GM21825 (cell line): ENCODE results near the gene CTNNB1.

Experiments used
- ATAC-seq: cut with Tn5 transposase; IDR thresholded peaks from one replicate; pipeline ENCODE4 v1.9.1; 2021; ENCODE audit warnings: mild to moderate bottlenecking, moderate library complexity; ENCODE audit not compliant: unreplicated experiment

The CTNNB1 gene

DNA sequence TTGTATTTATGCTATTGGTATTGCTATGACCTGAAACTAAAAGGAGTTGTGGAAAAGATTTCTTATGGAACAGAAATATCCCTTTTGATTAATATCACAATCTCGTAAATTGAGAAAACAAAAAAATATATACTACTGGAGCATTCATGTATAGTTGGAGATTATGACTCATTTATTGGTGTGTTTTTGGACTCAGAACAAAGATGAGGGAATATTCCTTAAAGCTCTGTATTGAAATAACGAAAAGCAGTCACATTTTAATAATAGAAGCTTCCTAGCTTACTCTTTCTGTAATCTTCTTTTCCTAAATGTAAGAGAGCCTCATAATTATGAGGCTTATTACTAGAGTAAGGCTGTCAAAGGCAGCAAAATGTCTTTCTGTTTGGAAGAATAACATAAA is 14.3 kb downstream of the CTNNB1 start:
- ATAC-seq: no peak

DNA sequence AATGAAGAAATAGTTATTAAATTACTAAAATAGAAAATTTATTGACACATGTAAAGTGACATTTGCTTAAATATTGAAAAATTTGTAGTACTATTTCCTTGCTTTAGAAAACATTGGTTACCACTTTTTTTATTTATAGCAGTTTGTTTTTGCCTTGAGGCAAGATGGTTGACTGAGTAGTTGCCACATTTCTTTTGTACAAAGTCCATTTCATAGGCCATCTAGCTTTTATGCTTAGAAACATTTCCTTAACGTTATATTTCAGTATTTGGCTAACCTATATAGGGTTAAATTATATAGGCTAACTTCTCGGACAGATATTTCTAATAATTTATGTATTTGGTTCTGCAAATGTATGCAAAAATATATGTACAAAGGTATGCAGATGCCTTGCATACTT is 17.1 kb downstream of the CTNNB1 start:
- ATAC-seq: no peak

DNA sequence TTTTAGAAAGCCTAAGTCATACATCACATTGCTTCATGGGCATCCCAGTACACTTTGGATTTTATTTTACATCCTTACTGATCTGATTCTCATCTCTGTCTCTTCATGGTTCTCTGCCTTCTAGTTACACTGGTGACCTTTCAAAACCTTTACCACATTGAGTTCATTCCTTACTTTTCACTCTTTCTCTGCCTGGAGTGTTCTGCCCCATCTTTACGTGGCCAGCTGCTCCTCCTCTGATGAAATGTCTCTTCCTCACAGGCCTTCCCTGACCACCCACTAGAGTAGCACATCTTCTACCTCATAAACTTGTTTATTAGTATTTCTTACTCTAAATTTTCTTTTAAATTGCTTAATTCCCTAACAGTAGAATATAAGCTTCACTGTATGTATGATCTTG is 17.7 kb downstream of the CTNNB1 start:
- ATAC-seq: no peak

DNA sequence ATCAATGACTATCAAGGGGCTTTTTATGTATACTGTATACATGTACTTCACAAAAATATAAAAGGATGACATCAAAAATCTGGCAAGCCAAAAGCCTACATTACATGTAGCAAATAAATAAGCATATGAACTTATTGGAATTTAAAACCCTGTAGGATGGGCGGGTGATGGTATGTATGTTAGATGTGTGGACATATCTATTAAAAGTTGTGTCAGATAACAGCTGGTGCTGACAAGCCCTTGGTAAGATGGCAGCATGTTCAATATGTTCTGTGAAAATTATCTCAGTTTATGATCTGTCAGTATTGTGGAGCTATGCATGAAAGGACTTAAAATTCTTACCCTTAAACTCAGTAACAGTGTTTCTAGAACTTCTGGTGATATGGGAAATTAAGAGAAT is 20.1 kb downstream of the CTNNB1 start:
- no peak for ATAC-seq

DNA sequence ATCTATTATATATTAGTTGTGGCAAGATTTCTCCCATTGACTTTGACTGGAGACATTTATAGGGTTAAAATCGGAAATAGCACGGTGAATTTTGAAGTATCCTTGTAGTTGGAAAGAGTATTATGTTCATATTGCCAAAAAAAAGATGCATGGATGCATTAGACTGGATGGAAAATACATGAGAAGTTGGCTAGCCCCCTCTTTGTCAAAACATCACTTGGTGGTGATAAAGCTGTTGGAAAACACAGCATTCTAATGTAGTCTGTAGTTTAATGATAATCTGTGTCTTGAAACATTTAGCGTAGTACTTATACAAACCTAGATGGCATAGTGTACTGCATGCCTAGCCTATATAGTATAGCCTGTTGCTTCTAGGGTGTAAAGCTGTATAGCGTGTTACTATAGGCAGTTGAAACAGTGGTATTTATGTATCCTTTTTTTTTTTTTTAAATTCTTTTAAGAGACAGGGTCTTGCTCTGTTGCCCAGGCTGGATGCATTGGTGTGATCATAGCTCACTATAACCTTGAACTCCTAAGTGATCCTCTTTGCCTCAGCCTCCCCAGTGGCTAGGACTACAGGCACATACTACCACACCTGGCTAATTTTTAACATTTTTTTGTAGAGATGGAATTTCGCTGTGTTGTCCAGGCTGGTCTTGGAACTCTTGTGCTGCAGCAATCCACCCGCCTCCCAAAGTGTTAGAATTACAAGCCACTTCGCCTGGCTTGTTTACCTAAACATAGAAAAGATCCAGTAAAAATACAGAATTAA is 21.8 kb downstream of the CTNNB1 start:
- no peak for ATAC-seq

DNA sequence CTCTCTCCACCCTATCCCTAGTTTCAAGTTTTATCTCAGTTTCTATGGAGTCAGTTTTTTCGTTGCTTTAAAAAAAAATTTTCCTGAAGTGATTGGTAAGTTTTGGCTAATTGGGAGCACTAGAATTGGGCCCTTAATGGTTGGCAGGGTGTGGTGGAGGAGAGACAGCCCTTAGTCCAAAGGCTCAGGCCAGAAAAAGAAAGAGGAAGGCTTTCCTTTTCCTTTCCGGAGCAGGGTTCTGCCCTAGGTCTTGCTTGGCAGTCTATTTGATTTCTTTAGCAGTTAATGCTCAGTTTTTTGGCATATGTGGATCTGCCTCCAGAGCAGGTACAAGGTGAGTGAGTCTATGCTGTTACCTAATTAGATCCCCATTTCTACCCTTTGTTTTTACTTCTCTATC is 22.7 kb downstream of the CTNNB1 start:
- no peak for ATAC-seq

DNA sequence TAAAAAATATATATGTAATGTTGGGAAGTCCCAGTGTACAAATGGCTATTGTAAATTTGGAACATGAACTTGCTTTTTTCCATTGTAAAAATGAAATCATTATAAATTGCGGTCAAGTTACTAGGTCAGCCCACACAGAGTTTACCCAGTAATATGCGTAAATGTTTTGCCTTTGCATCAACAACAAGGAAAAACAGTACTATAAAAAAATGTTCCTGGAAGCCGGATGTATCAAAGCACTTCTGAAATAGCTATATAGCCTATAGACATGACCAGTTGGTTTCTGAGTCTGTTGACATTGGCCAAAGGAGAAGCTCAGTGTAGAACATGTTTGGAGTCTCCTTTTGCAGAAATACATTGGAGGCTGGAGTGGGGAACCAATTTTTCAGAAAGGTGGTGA is 23.2 kb downstream of the CTNNB1 start:
- ATAC-seq: no peak

DNA sequence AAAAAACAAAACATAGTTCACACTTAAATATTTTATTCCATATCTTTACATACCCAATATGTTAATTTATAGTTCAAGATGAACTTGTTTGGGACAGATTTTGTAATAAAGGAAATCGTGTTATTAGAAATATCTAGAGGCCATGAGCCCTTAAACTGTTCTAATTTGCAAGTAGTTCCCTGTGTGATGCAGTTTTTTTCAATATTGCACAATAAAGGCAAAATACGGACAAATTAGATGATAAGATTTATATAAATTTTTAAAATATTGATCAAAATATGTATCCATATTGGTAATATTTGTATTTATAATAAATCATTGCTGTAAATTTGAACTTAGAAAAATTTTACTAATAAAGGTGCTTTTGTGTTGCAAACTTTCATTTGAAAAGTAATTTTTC is 23.8 kb downstream of the CTNNB1 start:
- no peak for ATAC-seq

DNA sequence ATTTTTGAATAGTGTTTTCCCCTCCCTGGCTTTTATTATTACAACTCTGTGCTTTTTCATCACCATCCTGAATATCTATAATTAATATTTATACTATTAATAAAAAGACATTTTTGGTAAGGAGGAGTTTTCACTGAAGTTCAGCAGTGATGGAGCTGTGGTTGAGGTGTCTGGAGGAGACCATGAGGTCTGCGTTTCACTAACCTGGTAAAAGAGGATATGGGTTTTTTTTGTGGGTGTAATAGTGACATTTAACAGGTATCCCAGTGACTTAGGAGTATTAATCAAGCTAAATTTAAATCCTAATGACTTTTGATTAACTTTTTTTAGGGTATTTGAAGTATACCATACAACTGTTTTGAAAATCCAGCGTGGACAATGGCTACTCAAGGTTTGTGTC is 24.4 kb downstream of the CTNNB1 start:
- no peak for ATAC-seq

DNA sequence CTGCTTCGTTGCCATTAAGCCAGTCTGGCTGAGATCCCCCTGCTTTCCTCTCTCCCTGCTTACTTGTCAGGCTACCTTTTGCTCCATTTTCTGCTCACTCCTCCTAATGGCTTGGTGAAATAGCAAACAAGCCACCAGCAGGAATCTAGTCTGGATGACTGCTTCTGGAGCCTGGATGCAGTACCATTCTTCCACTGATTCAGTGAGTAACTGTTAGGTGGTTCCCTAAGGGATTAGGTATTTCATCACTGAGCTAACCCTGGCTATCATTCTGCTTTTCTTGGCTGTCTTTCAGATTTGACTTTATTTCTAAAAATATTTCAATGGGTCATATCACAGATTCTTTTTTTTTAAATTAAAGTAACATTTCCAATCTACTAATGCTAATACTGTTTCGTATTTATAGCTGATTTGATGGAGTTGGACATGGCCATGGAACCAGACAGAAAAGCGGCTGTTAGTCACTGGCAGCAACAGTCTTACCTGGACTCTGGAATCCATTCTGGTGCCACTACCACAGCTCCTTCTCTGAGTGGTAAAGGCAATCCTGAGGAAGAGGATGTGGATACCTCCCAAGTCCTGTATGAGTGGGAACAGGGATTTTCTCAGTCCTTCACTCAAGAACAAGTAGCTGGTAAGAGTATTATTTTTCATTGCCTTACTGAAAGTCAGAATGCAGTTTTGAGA is 25.0 kb downstream of the CTNNB1 start:
- no peak for ATAC-seq

DNA sequence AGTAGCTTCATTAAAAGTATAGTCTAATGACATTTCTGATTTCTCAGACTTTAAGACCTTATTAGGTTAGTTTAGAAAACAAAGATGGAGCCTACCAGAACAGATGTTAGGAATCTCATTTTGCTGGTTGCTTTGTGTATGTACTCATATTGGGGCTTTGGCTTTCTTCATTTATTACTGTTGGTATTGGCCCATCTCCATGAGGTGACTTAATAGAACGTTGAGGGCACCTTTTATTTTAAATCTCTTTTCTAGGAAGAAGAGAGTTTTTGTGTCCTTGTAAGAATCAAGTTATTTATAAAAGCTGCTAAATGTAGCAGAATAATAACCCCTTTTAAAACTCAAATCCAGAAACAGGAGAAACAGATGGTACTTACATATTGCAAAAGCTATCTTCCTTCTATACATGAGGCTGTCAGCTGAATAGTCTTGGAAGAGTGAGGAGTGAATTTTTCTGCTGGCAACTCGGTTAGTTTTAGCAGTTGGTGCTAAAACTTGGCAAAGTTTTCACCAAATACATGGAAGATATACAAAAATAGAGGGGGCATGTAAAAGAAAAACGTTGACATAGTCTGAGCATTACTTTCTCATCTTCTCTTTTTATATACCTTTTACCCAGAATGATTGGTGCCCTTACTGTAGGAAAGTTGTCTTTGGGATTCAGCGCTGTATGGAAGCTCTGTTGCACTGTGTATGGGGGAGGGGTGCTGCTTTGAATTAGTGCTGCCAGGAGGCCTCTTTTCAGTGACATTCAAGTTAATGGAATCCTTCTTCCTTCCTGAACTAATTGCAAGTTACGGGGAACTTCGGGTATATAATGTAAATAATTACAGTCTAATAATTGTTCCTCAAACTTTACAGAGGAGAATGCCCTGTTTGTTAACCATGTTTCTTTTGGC is 35.8 kb downstream of the CTNNB1 start:
- no peak for ATAC-seq

DNA sequence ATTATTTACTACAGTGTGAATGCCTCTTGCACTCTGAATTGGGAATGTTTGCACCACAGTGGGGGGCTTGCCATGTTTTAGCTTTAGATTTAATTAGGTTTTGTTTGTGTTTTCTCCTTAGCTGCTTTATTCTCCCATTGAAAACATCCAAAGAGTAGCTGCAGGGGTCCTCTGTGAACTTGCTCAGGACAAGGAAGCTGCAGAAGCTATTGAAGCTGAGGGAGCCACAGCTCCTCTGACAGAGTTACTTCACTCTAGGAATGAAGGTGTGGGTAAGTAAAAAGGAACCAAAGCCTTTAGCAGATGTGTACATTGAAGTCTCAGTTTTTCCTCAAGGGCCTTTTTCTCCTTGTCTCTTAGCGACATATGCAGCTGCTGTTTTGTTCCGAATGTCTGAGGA is 36.9 kb downstream of the CTNNB1 start:
- no peak for ATAC-seq

DNA sequence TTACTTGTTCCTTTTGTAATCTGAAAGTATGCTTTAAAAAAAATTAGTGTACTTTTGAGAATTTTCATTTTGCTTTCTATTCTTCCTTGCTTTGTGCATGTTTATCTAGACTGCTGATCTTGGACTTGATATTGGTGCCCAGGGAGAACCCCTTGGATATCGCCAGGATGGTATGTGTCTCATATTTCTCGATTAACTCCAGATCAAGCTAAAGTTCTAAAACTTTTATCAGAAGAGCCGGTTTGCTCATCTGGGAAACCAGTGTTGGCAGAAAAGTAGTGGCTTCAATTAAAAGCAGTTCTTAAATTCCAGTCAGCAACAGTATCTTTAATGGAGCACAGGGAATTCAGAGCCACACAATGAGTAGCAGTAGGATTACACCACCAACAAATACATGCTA is 38.6 kb downstream of the CTNNB1 start:
- no peak for ATAC-seq

DNA sequence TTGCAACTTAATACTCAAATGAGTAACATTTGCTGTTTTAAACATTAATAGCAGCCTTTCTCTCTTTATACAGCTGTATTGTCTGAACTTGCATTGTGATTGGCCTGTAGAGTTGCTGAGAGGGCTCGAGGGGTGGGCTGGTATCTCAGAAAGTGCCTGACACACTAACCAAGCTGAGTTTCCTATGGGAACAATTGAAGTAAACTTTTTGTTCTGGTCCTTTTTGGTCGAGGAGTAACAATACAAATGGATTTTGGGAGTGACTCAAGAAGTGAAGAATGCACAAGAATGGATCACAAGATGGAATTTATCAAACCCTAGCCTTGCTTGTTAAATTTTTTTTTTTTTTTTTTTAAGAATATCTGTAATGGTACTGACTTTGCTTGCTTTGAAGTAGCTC is 40.3 kb downstream of the CTNNB1 start:
- no peak for ATAC-seq

DNA sequence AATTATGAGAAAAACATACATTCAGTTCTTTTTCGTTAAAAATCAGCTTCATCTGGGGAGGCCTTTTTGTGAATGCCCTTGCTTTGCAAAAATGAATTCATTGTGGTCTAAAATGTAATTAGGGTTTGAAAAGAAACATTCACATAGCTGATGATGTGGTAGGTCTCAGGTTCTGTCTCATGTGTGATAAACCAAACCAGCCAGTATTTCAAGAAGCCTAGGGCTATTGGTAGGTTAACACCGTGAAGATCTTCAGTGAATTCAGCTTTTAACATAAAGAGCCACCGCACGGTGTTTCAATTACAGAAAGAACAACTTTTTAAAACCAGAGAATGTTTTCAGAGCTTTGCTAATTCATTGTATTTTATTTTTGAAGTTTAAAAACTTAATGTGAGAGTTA is 41.9 kb downstream of the CTNNB1 start:
- no peak for ATAC-seq

DNA sequence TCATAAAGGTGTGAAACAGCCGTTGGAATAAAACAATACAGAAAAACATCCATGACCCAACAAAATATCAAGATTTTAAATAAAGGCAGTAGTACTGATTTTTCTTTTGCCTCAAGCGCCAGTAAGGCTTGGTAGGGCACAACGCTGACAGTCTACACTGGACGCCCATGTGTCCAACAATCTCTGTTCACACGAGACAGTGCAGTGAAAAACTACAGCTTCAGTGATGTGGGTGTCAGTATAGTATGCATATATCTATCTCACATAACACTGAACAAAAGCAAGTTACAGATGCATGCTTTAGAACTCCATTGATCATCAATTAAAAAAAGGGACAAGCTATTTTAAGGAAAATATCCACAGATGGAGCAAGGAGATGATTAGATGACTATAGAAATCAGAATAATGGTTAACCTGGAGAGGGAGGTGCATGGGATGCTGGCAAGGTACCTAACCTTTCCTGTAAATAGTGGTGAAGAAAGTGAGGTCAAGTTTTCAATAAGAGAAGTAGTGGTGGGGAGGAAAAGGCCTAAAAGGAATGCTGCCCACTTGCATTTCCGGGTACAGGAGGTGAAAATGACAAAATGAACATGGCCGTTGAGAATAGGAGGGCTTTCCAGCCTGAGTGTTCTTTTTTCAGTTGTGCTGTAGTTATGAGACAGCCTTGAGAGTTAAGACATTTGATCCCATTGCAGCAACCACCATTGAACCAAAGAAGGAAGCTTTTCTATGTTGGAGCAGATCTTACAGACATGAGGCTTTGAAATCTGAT is 42.7 kb downstream of the CTNNB1 start:
- no peak for ATAC-seq

DNA sequence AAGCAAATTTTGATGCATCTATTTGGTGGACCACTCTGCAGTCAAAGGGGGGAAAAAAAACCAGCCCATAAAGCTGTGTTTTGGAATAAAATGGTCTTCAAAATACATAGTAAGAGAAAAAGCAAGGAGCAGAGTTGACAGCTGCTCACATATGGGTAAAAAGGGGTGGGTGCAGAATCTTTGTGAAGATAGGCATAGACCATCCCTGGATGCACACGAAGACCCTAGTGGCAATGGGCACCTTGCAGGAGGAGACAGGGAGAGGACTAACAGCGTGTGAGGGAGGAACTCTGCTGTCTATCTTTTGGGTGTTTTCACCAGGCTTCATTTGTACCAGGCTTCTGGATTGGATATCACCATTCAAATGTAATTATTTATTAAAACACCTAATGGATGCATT is 43.9 kb downstream of the CTNNB1 start:
- no peak for ATAC-seq

DNA sequence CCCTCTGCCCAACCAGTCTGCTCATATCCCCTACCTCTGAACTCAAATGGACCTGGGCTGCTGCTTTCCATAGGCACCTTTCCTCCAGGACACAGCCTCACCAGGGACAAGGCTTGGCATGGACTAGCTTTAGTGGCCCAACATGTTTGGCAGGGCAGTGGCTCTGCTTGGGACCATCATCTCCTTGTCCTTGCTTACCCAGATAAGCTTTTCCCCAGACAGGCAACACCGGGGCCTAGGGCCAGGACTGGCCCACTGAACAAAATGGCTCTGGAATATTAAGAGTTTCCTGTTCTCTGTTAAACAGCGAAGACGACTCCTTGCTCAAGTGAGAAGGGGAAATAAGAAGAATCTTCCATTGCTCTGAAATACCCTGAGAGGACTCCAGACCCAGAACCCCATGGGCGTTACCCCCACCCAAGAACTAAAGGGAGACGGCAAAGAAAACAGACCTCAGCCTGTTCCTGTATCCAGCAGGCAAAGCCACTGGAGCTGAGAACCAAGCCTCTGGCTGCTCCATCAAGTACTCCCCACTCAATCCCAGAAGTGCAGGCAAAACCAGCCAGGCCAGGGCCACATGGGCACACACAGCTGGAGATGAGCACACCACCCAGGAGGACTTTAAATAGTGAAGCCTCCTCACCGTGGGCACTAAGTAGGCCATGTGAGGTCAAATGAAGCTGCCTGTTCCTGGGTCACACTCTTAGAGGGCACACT is 45.5 kb downstream of the CTNNB1 start:
- ATAC-seq: no peak

DNA sequence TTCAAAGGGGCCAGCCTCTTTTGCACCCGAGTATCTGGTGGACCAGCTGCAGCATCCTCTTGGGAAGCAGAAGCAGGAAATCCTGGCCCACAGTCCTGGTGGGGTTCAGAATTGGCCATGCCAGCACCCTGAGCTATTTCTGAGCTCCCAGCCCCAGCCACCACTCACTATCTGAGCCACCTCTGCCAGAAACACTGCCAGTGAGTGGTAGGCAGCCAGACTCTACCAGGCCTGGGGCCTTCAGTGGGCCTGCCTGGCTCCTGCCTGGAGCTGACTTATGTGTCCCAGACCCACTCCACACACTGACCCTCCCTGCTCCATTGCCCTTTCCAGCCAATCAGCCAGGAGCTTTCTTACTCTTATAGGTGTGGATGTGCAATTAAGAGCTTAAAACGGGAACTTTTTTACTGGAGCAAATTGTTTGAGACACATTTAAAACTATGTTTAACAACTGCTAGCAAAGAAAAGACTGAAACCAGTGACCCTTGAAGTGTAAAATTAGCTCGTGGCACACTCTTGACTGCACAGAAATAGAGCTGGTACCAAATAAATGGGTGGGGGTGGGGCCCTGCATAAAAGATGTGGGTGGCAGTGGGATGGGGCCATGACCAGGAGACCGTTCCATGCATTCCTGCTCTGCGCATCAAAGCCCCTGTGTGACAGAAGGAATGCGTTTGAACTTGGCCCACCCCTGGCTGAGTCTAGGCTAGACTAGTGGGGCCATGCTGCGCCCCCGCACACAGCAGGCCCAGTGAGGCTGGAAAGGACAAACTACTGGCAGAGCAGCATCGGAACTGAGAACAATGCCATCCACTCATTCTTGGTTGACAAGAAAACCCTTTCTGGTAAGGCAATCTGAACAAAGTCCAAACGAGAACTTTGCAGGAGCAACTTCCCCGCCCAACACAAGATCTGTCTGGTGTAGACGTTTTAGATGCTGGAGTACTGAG is 48.0 kb downstream of the CTNNB1 start:
- no peak for ATAC-seq
